ENCODE results near the gene CARF. TPM values are rescaled to one million over a fixed set of nuclear protein-coding genes. Genes with fewer than 3 reads are reported as not detected.

CARF gene
- total RNA-seq, 1 experiment from 2014 or later: 4.2 TPM

GRCh38 chr2:202911203-202911511 is 918 bp upstream of the CARF start:
- H3K9me2 ChIP-seq (ENCODE audit: insufficient read depth): no peaks in the 10 kb centered on the region
- H4K20me1 ChIP-seq (ENCODE audit: insufficient read depth): no peaks in the 10 kb centered on the region
- H3K27me3 ChIP-seq (ENCODE audit: insufficient read depth, low read length): no peaks in the 10 kb centered on the region
- TF ChIP-seq JUND (IDR thresholded peaks at IDR 0.05): no peak
- no peak for TF ChIP-seq EZH2phosphoT487 (IDR thresholded peaks at IDR 0.05; ENCODE audit: borderline replicate concordance)
- TF ChIP-seq POLR2AphosphoS5 (IDR thresholded peaks at IDR 0.05; ENCODE audit: low read depth, low read length): no peak
- TF ChIP-seq SP1 (IDR thresholded peaks at IDR 0.05; ENCODE audit: low read depth): no peak
- no peak for TF ChIP-seq REST (IDR thresholded peaks at IDR 0.05; ENCODE audit: low read depth)
- no peak for TF ChIP-seq RAD21 (IDR thresholded peaks at IDR 0.05; ENCODE audit: low read depth)
- no peak for TF ChIP-seq YY1 (IDR thresholded peaks at IDR 0.05; ENCODE audit: extremely low read depth, insufficient replicate concordance, low read depth, low read length)
- no peak for TF ChIP-seq EGR1 (IDR thresholded peaks at IDR 0.05; ENCODE audit: low read depth)
- TF ChIP-seq SIN3A (IDR thresholded peaks at IDR 0.05; ENCODE audit: low read depth): no peak
- peaks cover 2 to 4% of the 10 kb centered on the region in 2 experiments; a peak in 3 of 4 replicates for H3K36me3 ChIP-seq (ENCODE audit: control insufficient read depth in 1 of 2, insufficient read depth in 2 of 2, low read length in 2 of 2)
- H3K4me2 ChIP-seq (ENCODE audit: low read length): peak overlapping the region; percentile 83
- peak overlapping the region; percentile 83 for H2AFZ ChIP-seq (ENCODE audit: low read depth, low read length, poor library complexity, severe bottlenecking)
- H3K79me2 ChIP-seq (ENCODE audit: insufficient read depth, low read length): peaks cover 55% of the 10 kb centered on the region
- no peaks in the 10 kb centered on the region for H3K9me3 ChIP-seq (ENCODE audit: control insufficient read depth in 1 of 2, insufficient read depth in 1 of 2, low read depth in 1 of 2, low read length in 2 of 2)
- ChIA-PET POLR2A (interaction anchor here (0.9 kb wide), 1 partner anchor 20 kb away, joined by 3 read pairs; no protein-coding TSS in a partner anchor), RAD21 (ENCODE audit: low non-redundant PET in 1 of 2, low total read pairs in 2 of 2, uncharacterized antibody in 2 of 2, unreplicated experiment in 2 of 2) (no interaction called here), CTCF (no interaction called here)
- DNase-seq (ENCODE audit: low read depth, low spot score) (no peak), ATAC-seq (no peak)
- peaks cover 0 to 10% of the 10 kb centered on the region in 2 experiments; a peak in 2 of 4 replicates for H3K4me1 ChIP-seq (ENCODE audit: control insufficient read depth in 1 of 2, insufficient read depth in 2 of 2, low read length in 2 of 2)
- H3K9ac ChIP-seq (ENCODE audit: low read length): peak overlapping the region; percentile 91
- H3K4me3 ChIP-seq (replicated peaks in 1 of 2; ENCODE audit: low read depth in 1 of 2, low read length in 2 of 2): peak overlapping the region; percentile 90 to 94
- BruUV-seq (replicated peaks): TSS peak; percentile 55
- intact Hi-C loops (cut with micrococcal nuclease): loop anchor here (2.0 kb wide), 1 partner anchor 328 kb away; the partner anchor contains the start of gene CYP20A1
- peak overlapping the region; percentile 88 for H3K27ac ChIP-seq (ENCODE audit: low read depth, low read length)
